Activated CD8-positive, alpha-beta memory T cell treated with anti-CD3 and anti-CD28 coated beads for 4 hours (primary cell): ENCODE measurements around the gene GNAT3.

Experiments used
- DNase-seq, 2 donors: peaks; one replicate each; pipeline ENCODE4 v3.0.0-alpha.2; 2020; ENCODE audit warnings: low read depth in 2 of 2

GNAT3 gene

GRCh38 chr7:80417211-80417793 is 94.6 kb downstream of the GNAT3 start:
- no peak for DNase-seq

GRCh38 chr7:80415522-80415921 is 96.3 kb downstream of the GNAT3 start:
- DNase-seq, result no peak

GRCh38 chr7:80415114-80415513 is 96.8 kb downstream of the GNAT3 start:
- DNase-seq, result no peak

GRCh38 chr7:80414331-80414730 is 97.5 kb downstream of the GNAT3 start:
- no peak for DNase-seq

GRCh38 chr7:80413383-80413945 is 98.4 kb downstream of the GNAT3 start:
- no peak for DNase-seq

- DNase-seq, result no peak
These were observed 99.0 kb downstream of the GNAT3 start for GRCh38 chr7:80412842-80413241.

- no peak for DNase-seq
These were observed 100.2 kb downstream of the GNAT3 start for GRCh38 chr7:80411621-80412020.

GRCh38 chr7:80410081-80410480 is 101.8 kb downstream of the GNAT3 start:
- DNase-seq, result no peak
